SU-DHL-6 (cell line): ENCODE data around the gene ANGPTL3.

Source experiments
- CTCF ChIP-seq: fragments of 200-600 bp; sonication (generic); IDR thresholded peaks from one replicate; pipeline ENCODE4 v1.5.1; 2017; ENCODE audit warnings: antibody characterized with exemption, mild to moderate bottlenecking, low read length, moderate library complexity; ENCODE audit not compliant: insufficient read depth, poor library complexity, severe bottlenecking
- EZH2phosphoT487 ChIP-seq: fragments of 200-600 bp; sonication (generic), shearing (Covaris generic); conservative IDR thresholded peaks from 2 replicates; pipeline ENCODE4 v1.6.1; 2018; ENCODE audit warnings: mild to moderate bottlenecking, antibody characterized with exemption, low read length, moderate library complexity, mixed read lengths

DNA sequence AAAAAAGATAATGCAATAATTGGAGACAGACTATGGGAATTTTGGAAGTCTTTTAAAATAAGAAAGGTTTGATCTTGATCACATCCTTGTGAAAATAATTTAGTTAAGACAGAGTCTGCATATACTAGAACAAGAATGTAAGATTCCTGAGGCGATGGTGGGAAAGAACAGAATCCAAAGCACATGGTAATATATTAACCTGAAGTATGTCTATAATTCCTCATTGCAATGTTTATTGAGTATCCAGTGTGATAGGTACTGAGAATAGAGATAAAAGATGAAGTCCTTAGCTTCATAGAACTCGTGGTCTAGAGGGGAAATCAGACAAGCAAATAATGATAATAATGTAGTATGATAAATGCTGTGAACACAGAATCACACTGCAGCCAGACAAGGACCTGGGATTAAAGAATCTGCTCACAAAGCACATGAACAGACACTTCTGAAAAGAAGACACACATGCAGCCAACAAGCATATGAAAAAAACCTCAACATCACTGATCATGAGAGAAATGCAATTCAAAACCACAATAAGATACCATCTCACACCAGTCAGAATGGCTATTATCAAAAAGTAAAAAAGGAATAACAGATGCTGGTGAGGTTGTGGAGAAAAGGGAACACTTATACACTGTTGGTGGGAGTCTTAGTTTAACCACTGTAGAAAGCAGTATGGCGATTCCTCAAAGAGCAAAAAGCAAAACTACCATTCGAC, 6.9 kb upstream of the ANGPTL3 start:
- TF ChIP-seq CTCF (no peak), EZH2phosphoT487 (no peak)
